IMR-90 (cell line): ENCODE data around the gene CSDE1. TPM values are rescaled to one million over a fixed set of nuclear protein-coding genes. Genes with fewer than 3 reads are reported as not detected.

ENCODE experiments used
- ATAC-seq: fragments of 200-7000 bp; cut with Tn5 transposase; 2 replicates; pipeline ENCODE4 v1.9.1; 2020; ENCODE audit warnings: low read depth, mild to moderate bottlenecking, moderate library complexity
- BruUV-seq: library from RNA; stranded (reverse); fragments of 400-500 nt; replicated peaks from 2 replicates; lab custom pipeline; 2021; lab: Mats Ljungman, UMichigan
- CTCF ChIA-PET: fragments of 300-600 bp; formaldehyde crosslinking; extraction: SDS; loops from one replicate; lab custom pipeline; 2021; ENCODE audit warnings: antibody characterized with exemption; lab: Yijun Ruan, JAX
- POLR2A ChIA-PET: fragments of 300-600 bp; sonication (Branson Sonifier 250); formaldehyde crosslinking; loops from one replicate; lab custom pipeline; 2022; ENCODE audit warnings: antibody characterized with exemption; ENCODE audit not compliant: unreplicated experiment; lab: Charles Lee
- DNase-seq: peaks from one replicate; pipeline ENCODE4 v3.0.0; 2013
- H2AFZ ChIP-seq: replicated peaks from 2 replicates; pipeline ENCODE3; 2013; ENCODE audit warnings: low read length, mild to moderate bottlenecking; ENCODE audit not compliant: poor library complexity
- H2AK5ac ChIP-seq: 2 replicates; pipeline ENCODE4 v1.6.1; 2013; ENCODE audit warnings: low read depth, low read length, inconsistent platforms
- H2AK9ac ChIP-seq: replicated peaks from 2 replicates; pipeline ENCODE3; 2013; ENCODE audit warnings: mild to moderate bottlenecking, low read depth, low read length, moderate library complexity; ENCODE audit not compliant: poor library complexity
- H2BK120ac ChIP-seq: 2 replicates; pipeline ENCODE4 v1.6.1; 2013; ENCODE audit warnings: low read depth, low read length, inconsistent platforms
- H2BK15ac ChIP-seq: 3 replicates; pipeline ENCODE4 v1.6.1; 2013; ENCODE audit warnings: low read depth, low read length, inconsistent platforms
- H2BK20ac ChIP-seq: 2 replicates; pipeline ENCODE4 v1.6.1; 2013; ENCODE audit warnings: low read depth, mild to moderate bottlenecking, inconsistent platforms, low read length, moderate library complexity
- H2BK5ac ChIP-seq: 2 replicates; pipeline ENCODE4 v1.6.1; 2013; ENCODE audit warnings: mild to moderate bottlenecking, low read depth, low read length, inconsistent platforms; ENCODE audit not compliant: poor library complexity, severe bottlenecking
- H3K14ac ChIP-seq: replicated peaks from 2 replicates; pipeline ENCODE4 v1.6.1; 2013; ENCODE audit warnings: low read depth, low read length, inconsistent platforms
- H3K18ac ChIP-seq: 2 replicates; pipeline ENCODE4 v1.6.1; 2013; ENCODE audit warnings: low read depth, low read length, control low read depth
- H3K23ac ChIP-seq: 2 replicates; pipeline ENCODE4 v1.6.1; 2013; ENCODE audit warnings: low read depth, low read length, inconsistent platforms
- H3K27ac ChIP-seq: 2 replicates; pipeline ENCODE4 v1.5.1; 2013; ENCODE audit warnings: mild to moderate bottlenecking, control low read depth, low read length; ENCODE audit not compliant: insufficient read depth
- H3K27me3 ChIP-seq: 2 replicates; pipeline ENCODE4 v1.6.1; 2013; ENCODE audit warnings: low read length; ENCODE audit not compliant: control insufficient read depth, insufficient read depth
- H3K36me3 ChIP-seq: 2 replicates; pipeline ENCODE4 v1.6.1; 2013; ENCODE audit warnings: low read length, mixed read lengths; ENCODE audit not compliant: control insufficient read depth, insufficient read depth
- H3K4ac ChIP-seq: 2 replicates; pipeline ENCODE4 v1.6.1; 2013; ENCODE audit warnings: low read depth, low read length, inconsistent platforms
- H3K4me1 ChIP-seq: 2 replicates; pipeline ENCODE4 v1.6.1; 2013; ENCODE audit warnings: low read length, mixed read lengths; ENCODE audit not compliant: control insufficient read depth, insufficient read depth
- H3K4me2 ChIP-seq: 2 replicates; pipeline ENCODE4 v1.6.1; 2013; ENCODE audit warnings: low read depth, mild to moderate bottlenecking, control low read depth, low read length, moderate library complexity
- H3K4me3 ChIP-seq: 2 replicates; pipeline ENCODE4 v1.5.1; 2013; ENCODE audit warnings: low read depth, mild to moderate bottlenecking, control low read depth, low read length, moderate library complexity; ENCODE audit not compliant: insufficient read depth
- H3K56ac ChIP-seq: 2 replicates; pipeline ENCODE4 v1.6.1; 2013; ENCODE audit warnings: low read length, inconsistent platforms; ENCODE audit not compliant: insufficient read depth; ENCODE audit errors: extremely low read depth
- H3K79me1 ChIP-seq, 2 experiments: 2 replicates each; pipeline ENCODE4 v1.6.1; 2013; ENCODE audit warnings: low read length in 2 of 2, inconsistent platforms in 1 of 2, low read depth in 1 of 2
- H3K9ac ChIP-seq: 2 replicates; pipeline ENCODE4 v1.6.1; 2013; ENCODE audit warnings: low read depth, low read length, control low read depth
- H3K9me1 ChIP-seq: 2 replicates; pipeline ENCODE4 v1.6.1; 2013; ENCODE audit warnings: low read length, inconsistent platforms; ENCODE audit not compliant: insufficient read depth
- H3K9me3 ChIP-seq: 2 replicates; pipeline ENCODE4 v1.6.1; 2013; ENCODE audit warnings: low read length; ENCODE audit not compliant: control insufficient read depth, insufficient read depth
- H4K20me1 ChIP-seq: 2 replicates; pipeline ENCODE4 v1.6.1; 2013; ENCODE audit warnings: low read length, inconsistent platforms; ENCODE audit not compliant: insufficient read depth
- H4K5ac ChIP-seq: 2 replicates; pipeline ENCODE4 v1.6.1; 2013; ENCODE audit warnings: mild to moderate bottlenecking, low read depth, low read length, control low read depth
- H4K8ac ChIP-seq, 2 experiments: 2 replicates each; pipeline ENCODE4 v1.6.1; 2013; ENCODE audit warnings: low read depth in 2 of 2, low read length in 2 of 2, control low read depth in 1 of 2, inconsistent platforms in 1 of 2
- H4K91ac ChIP-seq: 2 replicates; pipeline ENCODE4 v1.6.1; 2013; ENCODE audit warnings: low read depth, low read length, inconsistent platforms; ENCODE audit not compliant: insufficient read depth
- BHLHE40 ChIP-seq: fragments of 150-350 bp; IDR thresholded peaks from 2 replicates; pipeline ENCODE4 v1.6.1; 2016; ENCODE audit warnings: mild to moderate bottlenecking, low read depth, low read length
- CEBPB ChIP-seq: IDR thresholded peaks from 2 replicates; pipeline ENCODE4 v1.6.1; 2012; ENCODE audit warnings: low read depth, low read length, improper control_type of control experiment
- CHD1 ChIP-seq: IDR thresholded peaks from 2 replicates; pipeline ENCODE4 v1.6.1; 2012; ENCODE audit warnings: low read depth, low read length, improper control_type of control experiment
- ELK1 ChIP-seq: fragments of 150-350 bp; IDR thresholded peaks from 2 replicates; pipeline ENCODE4 v1.6.1; 2016; ENCODE audit warnings: low read depth, mild to moderate bottlenecking, low read length, moderate library complexity, borderline replicate concordance
- FOS ChIP-seq: fragments of 150-350 bp; IDR thresholded peaks from 2 replicates; pipeline ENCODE4 v1.6.1; 2016; ENCODE audit warnings: low read depth, low read length
- MAFK ChIP-seq: IDR thresholded peaks from 2 replicates; pipeline ENCODE4 v1.6.1; 2012; ENCODE audit warnings: low read depth, low read length, improper control_type of control experiment
- MAZ ChIP-seq: IDR thresholded peaks from 2 replicates; pipeline ENCODE4 v1.6.1; 2012; ENCODE audit warnings: low read depth, mild to moderate bottlenecking, low read length, improper control_type of control experiment, moderate library complexity, borderline replicate concordance
- MXI1 ChIP-seq: IDR thresholded peaks from 2 replicates; pipeline ENCODE4 v1.6.1; 2012; ENCODE audit warnings: low read depth, mild to moderate bottlenecking, low read length, moderate library complexity, borderline replicate concordance
- NFE2L2 ChIP-seq: fragments of 150-350 bp; IDR thresholded peaks from 2 replicates; pipeline ENCODE4 v1.6.1; 2016; ENCODE audit warnings: low read depth, mild to moderate bottlenecking, low read length
- POLR2A ChIP-seq: IDR thresholded peaks from 2 replicates; pipeline ENCODE4 v1.6.1; 2012; ENCODE audit warnings: mild to moderate bottlenecking, low read depth, low read length
- RAD21 ChIP-seq: IDR thresholded peaks from 2 replicates; pipeline ENCODE4 v1.6.1; 2012; ENCODE audit warnings: low read length, improper control_type of control experiment
- RCOR1 ChIP-seq: IDR thresholded peaks from 2 replicates; pipeline ENCODE4 v1.6.1; 2012; ENCODE audit warnings: mild to moderate bottlenecking, low read length, improper control_type of control experiment; ENCODE audit not compliant: insufficient replicate concordance
- RFX5 ChIP-seq: IDR thresholded peaks from 2 replicates; pipeline ENCODE4 v1.8.0; 2012; ENCODE audit warnings: low read depth, mild to moderate bottlenecking, low read length, moderate library complexity
- SMC3 ChIP-seq: fragments of 150-350 bp; IDR thresholded peaks from 2 replicates; pipeline ENCODE4 v1.6.1; 2016; ENCODE audit warnings: low read depth, mild to moderate bottlenecking, antibody characterized with exemption, low read length, moderate library complexity
- USF2 ChIP-seq: fragments of 150-350 bp; IDR thresholded peaks from 2 replicates; pipeline ENCODE4 v1.6.1; 2017; ENCODE audit warnings: mild to moderate bottlenecking, antibody characterized with exemption, low read length, low read depth
- WGBS, 2 experiments: methylation state at CpG; one replicate each; pipeline versions ENCODE4 v1.1.5 to v1.1.7; 2013; ENCODE audit warnings: missing lambda C conversion rate in 2 of 2; ENCODE audit not compliant: insufficient read length in 1 of 2; ENCODE audit errors: extremely low coverage in 2 of 2; 5-methylcytosine and 5-hydroxymethylcytosine counted together
- dilution Hi-C: fragments of 300-500 bp; cut with HindIII; formaldehyde crosslinking; loops from one replicate; pipeline ENCODE4 v1.14.3; 2018; ENCODE audit warnings: low sequenced_read_pairs; ENCODE audit not compliant: unreplicated experiment
- in situ Hi-C: fragments of 300-500 bp; cut with MboI; formaldehyde crosslinking; loops from 3 replicates; pipeline ENCODE4 v1.14.3; 2019; ENCODE audit warnings: low sequenced_read_pairs, inconsistent platforms, mixed read lengths
- intact Hi-C: fragments of 100-400 bp; cut with micrococcal nuclease; formaldehyde crosslinking; loops from 2 replicates; pipeline ENCODE4 v1.10.0; 2022
- polyA plus RNA-seq, 3 experiments: library from polyadenylated mRNA; depleted of rRNA; stranded (reverse); fragments of >200 nt; gene quantifications; 2 replicates each; pipeline ENCODE4 v1.2.3, GENCODE V29; 2012; ENCODE audit warnings: low replicate concordance in 1 of 3
- total RNA-seq: library from RNA; depleted of rRNA; stranded (reverse); fragments of >200 nt; gene quantifications from 2 replicates; pipeline ENCODE4 v1.2.3, GENCODE V29; 2012
- TF ChIP-seq, protein P1 (sequence below): conservative IDR thresholded peaks from 2 replicates; pipeline ENCODE4 v1.5.1; 2012; ENCODE audit warnings: mild to moderate bottlenecking, low read depth, low read length, improper control_type of control experiment

CSDE1 gene
- total and polyA plus RNA-seq, 2 of the 4 experiments (the other 2 are of a cell fraction), result 190 to 879 TPM

GRCh38 chr1:114695430-114696058 is 62.2 kb downstream of the CSDE1 start, which contains the start of gene AMPD1:
Gene AMPD1 (minus strand): TSS chr1:114695546. CDS start chr1:114695471, 75 bp downstream.
- Histone ChIP-seq H4K91ac (no peak within 1 kb of the TSS), H2BK15ac (no peak within 1 kb of the TSS), H3K9me3 (no peaks in the 10 kb centered on the region), H2AFZ (no peak within 1 kb of the TSS), H4K5ac (no peak within 1 kb of the TSS), H3K27me3 (no peaks in the 10 kb centered on the region), H3K9ac (no peak within 1 kb of the TSS), H3K4me3 (no peak within 1 kb of the TSS), H3K4ac (no peak within 1 kb of the TSS), H3K4me1 (no peaks in the 10 kb centered on the region), H3K9me1 (no peaks in the 10 kb centered on the region), H3K18ac (no peak within 1 kb of the TSS), H3K36me3 (no peaks in the 10 kb centered on the region), H3K4me2 (no peak within 1 kb of the TSS), H3K23ac (no peak within 1 kb of the TSS; the same call in 1 of the 2 replicates), H2AK5ac (no peak within 1 kb of the TSS), H2BK120ac (no peak within 1 kb of the TSS), H3K27ac (no peak within 1 kb of the TSS), H4K8ac (no peak within 1 kb of the TSS), H4K20me1 (no peaks in the 10 kb centered on the region), H2BK20ac (no peak within 1 kb of the TSS), H3K14ac (no peak within 1 kb of the TSS), H3K56ac (no peak within 1 kb of the TSS), H2AK9ac (no peak within 1 kb of the TSS), H2BK5ac (no peak within 1 kb of the TSS), H3K79me1 (no peaks in the 10 kb centered on the region)
- DNase-seq (peak; percentile 40), ATAC-seq (no peak)
- in situ Hi-C loops (no loop called here), intact Hi-C loops (no loop called here), dilution Hi-C loops (no loop called here)
- WGBS, 2 experiments, result no CpG with 5 or more reads among the region's 6 CpGs
- TF ChIP-seq RAD21 (no peak), FOS (no peak), RFX5 (no peak), SMC3 (no peak), BHLHE40 (no peak), MAZ (no peak), RCOR1 (no peak), ELK1 (no peak), USF2 (no peak), NFE2L2 (no peak), MAFK (no peak), CEBPB (no peak), CHD1 (no peak), MXI1 (no peak), POLR2A (no peak)
- TF ChIP-seq, protein P1, sequence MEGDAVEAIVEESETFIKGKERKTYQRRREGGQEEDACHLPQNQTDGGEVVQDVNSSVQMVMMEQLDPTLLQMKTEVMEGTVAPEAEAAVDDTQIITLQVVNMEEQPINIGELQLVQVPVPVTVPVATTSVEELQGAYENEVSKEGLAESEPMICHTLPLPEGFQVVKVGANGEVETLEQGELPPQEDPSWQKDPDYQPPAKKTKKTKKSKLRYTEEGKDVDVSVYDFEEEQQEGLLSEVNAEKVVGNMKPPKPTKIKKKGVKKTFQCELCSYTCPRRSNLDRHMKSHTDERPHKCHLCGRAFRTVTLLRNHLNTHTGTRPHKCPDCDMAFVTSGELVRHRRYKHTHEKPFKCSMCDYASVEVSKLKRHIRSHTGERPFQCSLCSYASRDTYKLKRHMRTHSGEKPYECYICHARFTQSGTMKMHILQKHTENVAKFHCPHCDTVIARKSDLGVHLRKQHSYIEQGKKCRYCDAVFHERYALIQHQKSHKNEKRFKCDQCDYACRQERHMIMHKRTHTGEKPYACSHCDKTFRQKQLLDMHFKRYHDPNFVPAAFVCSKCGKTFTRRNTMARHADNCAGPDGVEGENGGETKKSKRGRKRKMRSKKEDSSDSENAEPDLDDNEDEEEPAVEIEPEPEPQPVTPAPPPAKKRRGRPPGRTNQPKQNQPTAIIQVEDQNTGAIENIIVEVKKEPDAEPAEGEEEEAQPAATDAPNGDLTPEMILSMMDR, result no peak
- BruUV-seq, result no TSS peak
- POLR2A ChIA-PET, result interaction anchor here (0.6 kb wide), 1 partner anchor 56 kb away, joined by 3 read pairs; no protein-coding TSS in a partner anchor
- CTCF ChIA-PET, result no interaction called here
